Mononuclear cell (primary cell): ENCODE results near the gene TNNC2. TPM values are rescaled to one million over a fixed set of nuclear protein-coding genes. Genes with fewer than 3 reads are reported as not detected.
"Not testable (repeated sequence)": the region's sequence is repeated elsewhere in the genome, so short reads cannot be mapped to it uniquely, and the experiment has no call there.

ENCODE experiments used
- H3K27me3 ChIP-seq: 2 replicates; pipeline ENCODE4 v1.6.0; 2011; ENCODE audit warnings: low read length, control low read depth; ENCODE audit not compliant: insufficient read depth
- H3K4me1 ChIP-seq: 2 replicates; pipeline ENCODE4 v1.5.1; 2011; ENCODE audit warnings: mild to moderate bottlenecking, low read length, control low read depth; ENCODE audit not compliant: insufficient read depth
- H3K4me3 ChIP-seq: 2 replicates; pipeline ENCODE4 v1.5.1; 2011; ENCODE audit warnings: mild to moderate bottlenecking, low read length, moderate library complexity
- H3K9me3 ChIP-seq: 2 replicates; pipeline ENCODE4 v1.5.1; 2011; ENCODE audit warnings: low read depth, mild to moderate bottlenecking, control low read depth, low read length
- total RNA-seq: library from RNA; depleted of rRNA; stranded (reverse); fragments of >200 nt; gene quantifications from one replicate; pipeline ENCODE4 v1.2.3, GENCODE V29; 2012

TNNC2 gene
- total RNA-seq, 1 donor = 0.73 TPM

DNA sequence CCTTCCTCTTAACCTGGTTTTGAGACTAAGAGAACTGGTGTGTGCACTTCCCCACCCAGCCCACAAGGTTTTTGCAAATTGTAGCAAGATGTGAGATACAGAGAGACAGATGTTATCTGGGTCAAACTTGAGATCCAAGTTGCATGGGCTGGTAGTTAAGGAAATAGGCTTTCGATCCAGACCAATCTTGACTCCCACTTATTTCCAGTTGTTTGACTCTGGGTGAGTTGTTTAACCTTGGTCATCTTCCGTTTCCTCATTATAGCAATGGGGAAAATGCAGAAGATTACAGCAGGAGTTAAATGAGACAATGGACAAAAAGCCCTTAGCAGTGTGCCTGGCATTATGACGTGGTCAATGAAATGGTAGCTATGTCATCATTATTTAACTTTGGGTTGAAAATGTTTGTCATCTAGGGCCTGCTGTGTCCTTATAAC lies 8.2 kb upstream of the TNNC2 start:
- Histone ChIP-seq H3K4me3 (no peak overlapping the region), H3K9me3 (no peaks in the 10 kb centered on the region), H3K4me1 (peaks cover 43% of the 10 kb centered on the region), H3K27me3 (no peaks in the 10 kb centered on the region)

DNA sequence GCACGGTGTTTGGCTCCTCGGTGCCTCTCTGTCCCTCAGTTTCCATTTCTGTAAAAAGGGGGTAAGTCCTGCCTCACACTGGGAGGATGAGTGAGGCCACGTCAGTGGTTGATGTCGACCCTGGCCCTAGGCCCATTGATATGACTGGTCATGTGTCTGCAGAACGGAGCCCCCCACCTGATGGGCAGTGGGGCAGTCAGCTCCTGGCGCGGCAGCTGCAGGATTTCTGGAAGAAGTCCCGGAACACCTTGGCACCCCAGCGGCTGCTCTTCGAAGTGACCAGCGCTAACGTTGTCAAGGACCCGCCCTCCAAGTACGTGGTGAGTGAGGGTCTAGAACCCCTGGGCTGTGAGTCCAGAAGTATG lies 7.7 kb upstream of the TNNC2 start:
- Histone ChIP-seq H3K4me1 (peaks cover 43% of the 10 kb centered on the region), H3K4me3 (no peak overlapping the region), H3K9me3 (no peaks in the 10 kb centered on the region), H3K27me3 (no peaks in the 10 kb centered on the region)

DNA sequence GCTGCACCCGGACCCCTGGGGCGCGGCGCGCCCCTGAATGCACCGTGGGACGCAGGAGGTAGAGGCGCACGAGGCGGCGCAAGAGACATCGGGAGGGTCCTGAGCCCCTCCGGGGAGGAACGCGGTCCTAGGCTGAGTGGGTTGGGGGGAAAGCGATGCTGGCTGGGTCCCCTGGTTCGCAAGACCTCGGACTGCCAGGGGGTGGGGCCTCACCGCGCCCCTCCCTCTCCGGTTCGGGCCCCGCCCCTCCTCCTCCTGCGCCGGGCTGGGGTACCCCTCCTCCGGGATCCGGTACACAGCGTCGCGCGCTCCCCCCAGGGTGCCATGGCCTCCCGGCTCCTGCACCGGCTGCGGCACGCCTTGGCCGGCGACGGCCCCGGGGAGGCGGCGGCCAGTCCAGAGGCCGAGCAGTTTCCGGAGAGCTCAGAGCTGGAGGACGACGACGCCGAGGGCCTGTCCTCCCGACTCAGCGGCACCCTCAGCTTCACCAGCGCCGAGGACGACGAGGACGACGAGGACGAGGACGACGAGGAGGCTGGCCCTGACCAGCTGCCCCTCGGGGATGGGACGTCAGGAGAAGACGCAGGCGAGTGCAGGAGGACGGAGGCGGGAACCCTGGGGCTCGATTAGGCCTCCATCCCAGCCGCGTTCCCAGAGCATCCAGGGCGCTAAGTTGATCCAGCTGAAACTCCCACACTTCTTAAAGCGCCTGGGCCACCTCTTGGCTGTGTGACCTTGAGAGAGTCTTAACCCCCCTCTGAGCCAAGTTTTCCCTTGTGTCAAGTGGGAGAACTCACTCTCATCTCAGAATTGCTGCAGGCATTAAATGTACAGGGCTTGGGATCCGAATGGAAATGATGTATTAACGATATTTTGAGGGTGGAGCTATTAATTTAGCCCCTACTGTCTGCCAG lies 7.0 kb upstream of the TNNC2 start:
- H3K4me1 ChIP-seq = peaks cover 43% of the 10 kb centered on the region
- H3K27me3 ChIP-seq = no peaks in the 10 kb centered on the region
- no peaks in the 10 kb centered on the region for H3K9me3 ChIP-seq
- peak overlapping the region; percentile 51 for H3K4me3 ChIP-seq

DNA sequence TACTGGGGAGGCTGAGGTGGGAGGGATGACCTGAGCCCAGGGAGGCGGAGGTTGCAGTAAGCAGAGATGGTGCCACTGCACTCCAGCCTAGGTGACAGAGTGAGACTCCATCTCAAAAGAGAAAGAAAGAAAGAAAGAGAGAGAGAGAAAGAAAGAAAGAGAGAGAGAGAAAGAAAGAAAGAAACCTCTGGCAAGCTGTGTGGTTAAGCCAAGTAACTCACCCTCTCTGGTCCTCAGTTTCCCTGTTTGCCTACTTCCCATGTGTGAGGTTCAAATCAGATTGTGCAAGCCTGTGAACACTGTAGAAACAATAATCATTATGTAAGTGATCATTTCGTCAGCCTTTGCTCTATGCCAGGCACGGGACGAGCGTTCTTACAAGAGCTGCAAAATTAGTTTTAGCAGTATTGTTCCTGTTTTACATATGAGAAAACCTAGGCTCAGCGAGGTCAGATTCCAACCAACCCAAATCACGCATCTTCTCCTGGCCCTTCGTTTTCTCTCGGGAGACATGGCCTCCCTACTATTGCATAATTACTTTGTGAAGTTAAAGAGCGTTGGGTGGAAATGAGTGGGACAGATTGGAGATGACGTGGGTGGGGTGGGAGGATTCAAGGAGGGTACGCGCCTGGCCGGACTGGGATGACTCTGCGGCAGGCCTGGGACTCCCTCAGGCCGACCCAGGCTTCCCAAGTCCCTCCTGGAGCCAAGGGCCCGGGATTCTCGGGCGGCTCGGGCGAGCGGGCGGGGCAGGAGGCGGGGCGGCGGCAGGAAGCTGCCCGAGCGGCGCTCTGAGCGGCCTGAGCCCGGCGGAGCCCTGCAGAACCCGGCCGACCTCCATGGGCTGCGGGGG lies 6.1 kb upstream of the TNNC2 start, which contains the start of gene SNX21:
Gene SNX21 (plus strand): TSS at position 770 of the 853 bp plus-strand sequence. CDS start 121 bp downstream, outside the sequence.
- Histone ChIP-seq H3K4me3 (peak within 1 kb of the TSS; percentile 51), H3K4me1 (peaks cover 43% of the 10 kb centered on the region), H3K27me3 (no peaks in the 10 kb centered on the region), H3K9me3 (no peaks in the 10 kb centered on the region)

DNA sequence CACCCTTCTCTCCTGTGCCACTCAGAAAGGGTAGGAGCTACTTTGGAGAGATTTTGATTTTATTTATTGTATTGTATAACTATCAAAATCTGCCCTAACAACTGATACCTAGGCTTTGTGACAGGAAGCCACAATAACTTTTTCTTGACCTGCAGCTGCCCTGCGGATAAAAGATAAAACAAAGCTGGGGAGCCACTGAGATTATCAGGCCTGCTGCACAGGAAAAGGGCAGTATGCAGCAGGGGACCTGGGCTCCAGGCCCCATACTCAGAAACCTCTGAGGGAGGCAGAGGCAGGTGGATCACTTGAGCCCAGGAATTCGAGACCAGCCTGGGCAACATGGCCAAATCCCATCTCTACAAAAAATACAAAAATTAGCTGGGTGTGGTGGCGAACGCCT lies 5.5 kb upstream of the TNNC2 start:
- no peak overlapping the region for H3K4me3 ChIP-seq
- H3K9me3 ChIP-seq = no peaks in the 10 kb centered on the region
- H3K4me1 ChIP-seq = peaks cover 43% of the 10 kb centered on the region
- no peaks in the 10 kb centered on the region for H3K27me3 ChIP-seq

DNA sequence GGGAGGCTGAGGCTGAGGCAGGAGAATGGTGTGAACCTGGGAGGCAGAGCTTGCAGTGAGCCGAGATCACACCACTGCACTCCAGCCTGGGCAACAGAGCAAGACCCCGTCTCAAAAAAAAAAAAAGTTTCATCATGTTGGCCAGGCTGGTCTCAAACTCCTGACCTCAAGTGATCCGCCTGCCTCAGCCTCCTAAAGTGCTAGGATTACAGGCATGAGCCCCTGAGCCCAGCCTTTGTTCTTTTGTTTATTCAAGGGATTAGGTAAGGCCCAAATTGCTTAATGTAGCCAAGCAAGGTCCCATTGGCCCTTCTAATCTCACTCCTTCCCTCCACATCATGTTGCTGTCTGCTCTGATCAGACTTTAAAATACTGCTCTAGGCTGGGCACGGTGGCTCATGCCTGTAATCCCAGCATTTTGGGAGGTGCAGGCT lies 2.6 kb upstream of the TNNC2 start:
- not testable (repeated sequence) for H3K4me3 ChIP-seq, H3K9me3 ChIP-seq, H3K27me3 ChIP-seq
- H3K4me1 ChIP-seq = peaks cover 30% of the 10 kb centered on the region

DNA sequence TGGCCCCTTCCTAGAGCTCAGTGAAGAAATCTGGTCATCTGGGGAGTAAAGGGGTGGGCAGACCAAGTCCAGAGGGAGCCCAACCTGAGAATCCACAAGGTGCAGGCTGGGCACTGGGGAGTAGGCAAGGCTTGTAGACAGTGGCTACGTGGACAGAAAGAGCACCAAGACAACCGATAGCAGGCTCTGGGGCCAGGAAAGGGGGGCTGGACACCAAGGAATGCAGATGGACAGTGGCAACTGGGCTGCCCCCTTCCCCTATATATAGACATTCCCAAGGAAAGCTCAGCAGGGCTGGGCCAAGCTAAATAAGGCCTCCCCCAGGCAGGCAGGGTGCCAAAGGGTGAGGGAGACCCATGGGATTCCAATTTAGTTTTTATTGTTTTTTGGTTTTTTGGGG lies 1.5 kb upstream of the TNNC2 start:
- H3K27me3 ChIP-seq = peaks cover 6% of the 10 kb centered on the region
- no peak overlapping the region for H3K4me3 ChIP-seq
- H3K9me3 ChIP-seq = no peaks in the 10 kb centered on the region
- H3K4me1 ChIP-seq = peaks cover 31% of the 10 kb centered on the region

DNA sequence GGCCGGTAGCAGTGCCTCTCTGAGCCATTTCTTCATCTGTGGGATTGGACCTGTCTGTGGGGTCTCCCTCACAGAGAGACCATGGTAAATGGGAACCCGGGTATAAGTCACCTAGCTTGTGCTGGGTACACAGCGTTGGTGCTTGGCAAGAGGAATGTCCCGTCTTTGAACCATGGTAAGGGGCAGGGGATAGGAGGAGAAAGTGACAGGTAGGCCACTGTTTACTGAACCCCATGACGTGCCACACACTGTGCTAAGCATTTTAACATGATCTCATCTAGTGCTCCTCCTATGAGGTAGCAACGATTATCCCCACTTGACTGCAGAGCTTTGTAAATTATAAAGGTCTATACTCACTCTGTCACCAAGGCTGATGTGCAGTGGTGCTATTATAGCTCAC lies 600 bp upstream of the TNNC2 start:
- no peak overlapping the region for H3K4me3 ChIP-seq
- H3K4me1 ChIP-seq = peaks cover 33% of the 10 kb centered on the region
- no peaks in the 10 kb centered on the region for H3K9me3 ChIP-seq
- H3K27me3 ChIP-seq = peaks cover 15% of the 10 kb centered on the region

DNA sequence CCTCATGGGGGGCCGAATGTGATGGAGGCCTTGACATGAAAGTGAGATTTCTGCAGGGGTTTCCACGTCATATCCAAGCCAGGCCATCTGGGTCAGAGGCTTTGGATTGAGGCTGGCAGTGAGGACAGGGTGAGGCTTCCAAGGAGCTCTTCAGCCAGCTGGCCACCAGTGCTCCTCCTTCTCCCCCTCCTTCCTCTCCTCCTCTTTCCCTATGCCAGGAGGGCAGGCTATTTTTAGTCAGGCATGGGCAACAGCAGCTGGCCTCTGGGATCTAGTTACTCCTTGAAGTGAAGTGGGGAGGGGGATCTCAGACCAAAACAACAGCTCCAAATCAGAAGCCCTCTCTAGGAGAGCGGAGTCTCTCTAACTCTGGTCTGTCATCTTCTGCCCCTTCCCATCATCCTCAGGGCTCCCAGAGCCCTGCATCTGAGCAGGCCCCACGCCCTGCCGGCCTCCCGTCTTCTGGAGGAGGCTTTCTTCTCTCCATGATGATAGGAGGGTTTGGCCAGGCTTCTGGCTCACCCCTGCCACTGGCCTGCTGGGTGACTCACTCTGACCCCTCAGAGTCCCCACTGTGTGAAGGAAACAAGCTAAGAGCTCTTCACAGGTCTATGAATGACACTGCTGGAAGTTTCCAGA lies 612 bp downstream of the TNNC2 start:
- no peak overlapping the region for H3K4me3 ChIP-seq
- H3K9me3 ChIP-seq = no peaks in the 10 kb centered on the region
- H3K27me3 ChIP-seq = peaks cover 19% of the 10 kb centered on the region
- peaks cover 24% of the 10 kb centered on the region for H3K4me1 ChIP-seq

DNA sequence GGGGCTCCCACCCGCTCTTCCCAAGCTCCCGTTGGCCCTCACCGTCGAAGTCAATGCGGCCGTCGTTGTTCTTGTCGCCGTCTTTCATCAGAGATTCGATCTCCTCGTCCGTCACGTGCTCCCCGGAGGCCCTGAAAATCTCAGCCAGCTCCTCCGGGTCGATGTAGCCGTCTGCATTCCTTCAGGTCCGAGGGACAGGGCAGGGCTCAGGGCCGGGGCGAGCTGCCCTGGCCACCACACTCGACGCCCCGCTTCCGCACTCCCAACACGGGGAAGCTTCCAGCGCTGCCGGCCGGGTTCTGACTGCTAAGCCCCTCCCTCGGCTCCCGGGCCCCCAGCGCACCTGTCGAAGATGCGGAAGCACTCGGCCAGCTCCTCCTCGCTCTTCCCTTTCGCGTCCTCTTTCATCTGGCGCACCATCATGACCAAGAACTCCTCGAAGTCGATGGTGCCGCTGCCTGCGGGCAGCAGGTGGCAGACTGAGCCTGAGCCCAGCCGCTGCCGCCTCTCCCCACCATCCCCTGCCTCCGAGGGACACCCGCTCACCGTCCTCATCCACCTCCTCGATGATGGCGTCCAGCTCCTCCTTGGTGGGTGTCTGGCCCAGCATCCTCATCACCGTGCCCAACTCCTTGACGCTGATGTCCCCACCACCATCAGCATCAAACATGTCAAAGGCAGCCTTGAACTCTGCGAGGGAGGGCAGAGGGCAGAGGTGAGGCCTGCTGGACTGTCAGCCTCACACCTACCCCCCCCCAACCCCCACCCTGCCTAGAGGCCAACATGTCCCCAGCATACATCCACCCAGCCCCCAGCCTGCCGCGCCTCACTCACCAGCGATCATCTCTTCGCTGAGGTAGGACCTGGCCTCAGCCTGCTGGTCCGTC lies 2.9 kb downstream of the TNNC2 start:
- Histone ChIP-seq H3K27me3 (peaks cover 19% of the 10 kb centered on the region), H3K4me1 (peaks cover 27% of the 10 kb centered on the region), H3K9me3 (no peaks in the 10 kb centered on the region), H3K4me3 (no peak overlapping the region)

DNA sequence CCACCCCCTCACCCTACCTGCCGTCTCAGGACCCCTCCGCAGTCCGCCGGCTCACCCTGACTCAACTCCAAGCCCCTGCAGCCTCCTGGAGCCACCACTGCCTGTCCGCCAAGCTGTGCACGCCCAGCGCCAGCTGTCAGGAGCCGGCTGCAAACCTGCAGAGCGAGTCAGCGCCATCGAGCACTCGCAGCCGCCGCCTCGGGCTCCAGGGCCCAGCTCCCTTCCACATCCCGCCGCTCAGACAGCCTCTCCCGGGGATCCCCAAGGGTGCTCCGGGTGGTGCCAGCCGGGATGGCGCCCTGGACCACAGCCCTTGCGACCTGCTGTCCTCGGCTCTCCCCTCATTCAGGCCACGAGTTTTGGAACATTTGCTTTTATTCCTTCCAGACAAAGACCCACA lies 4.3 kb downstream of the TNNC2 start:
- H3K27me3 ChIP-seq = peaks cover 19% of the 10 kb centered on the region
- H3K9me3 ChIP-seq = no peaks in the 10 kb centered on the region
- H3K4me3 ChIP-seq = no peak overlapping the region
- H3K4me1 ChIP-seq = peaks cover 27% of the 10 kb centered on the region

DNA sequence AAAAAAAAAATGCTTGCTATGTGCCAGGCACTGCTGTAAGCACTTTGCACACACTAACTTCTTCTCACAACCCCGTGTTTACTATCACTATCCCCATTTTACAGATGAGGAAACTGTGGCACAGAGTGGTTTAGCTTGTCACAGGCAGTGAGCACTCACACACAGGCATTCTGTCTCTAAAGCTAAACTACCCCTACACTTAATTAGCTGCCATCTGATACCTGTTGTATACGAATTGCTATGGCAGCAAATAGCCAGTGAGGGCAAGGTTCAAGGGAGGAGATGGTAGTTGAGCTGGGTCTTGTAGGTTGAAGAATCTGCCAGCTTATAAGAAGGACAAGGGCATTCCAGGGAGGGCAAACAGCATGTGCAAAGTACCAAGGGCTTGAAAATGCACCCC lies 5.2 kb downstream of the TNNC2 start:
- peaks cover 27% of the 10 kb centered on the region for H3K4me1 ChIP-seq
- no peak overlapping the region for H3K4me3 ChIP-seq
- H3K9me3 ChIP-seq = no peaks in the 10 kb centered on the region
- peaks cover 19% of the 10 kb centered on the region for H3K27me3 ChIP-seq

DNA sequence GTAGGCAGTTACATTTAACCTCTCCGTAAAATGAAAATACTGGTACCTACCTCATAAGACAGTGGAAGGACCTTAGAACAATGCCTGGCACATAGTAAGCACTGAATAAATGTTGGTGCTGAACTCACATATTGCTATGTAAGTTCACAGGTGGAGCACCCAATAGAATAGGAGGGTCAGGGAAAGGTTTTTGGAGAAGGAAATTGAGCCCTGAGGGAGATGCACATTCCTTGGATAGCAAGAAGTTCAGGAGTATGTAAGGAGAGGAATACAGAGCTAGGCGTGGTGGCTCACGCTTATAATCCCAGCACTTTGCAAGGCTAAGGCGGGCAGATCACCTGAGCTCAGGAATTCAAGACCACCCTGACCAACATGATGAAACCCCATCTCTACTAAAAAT lies 7.6 kb downstream of the TNNC2 start:
- H3K27me3 ChIP-seq = peaks cover 19% of the 10 kb centered on the region

DNA sequence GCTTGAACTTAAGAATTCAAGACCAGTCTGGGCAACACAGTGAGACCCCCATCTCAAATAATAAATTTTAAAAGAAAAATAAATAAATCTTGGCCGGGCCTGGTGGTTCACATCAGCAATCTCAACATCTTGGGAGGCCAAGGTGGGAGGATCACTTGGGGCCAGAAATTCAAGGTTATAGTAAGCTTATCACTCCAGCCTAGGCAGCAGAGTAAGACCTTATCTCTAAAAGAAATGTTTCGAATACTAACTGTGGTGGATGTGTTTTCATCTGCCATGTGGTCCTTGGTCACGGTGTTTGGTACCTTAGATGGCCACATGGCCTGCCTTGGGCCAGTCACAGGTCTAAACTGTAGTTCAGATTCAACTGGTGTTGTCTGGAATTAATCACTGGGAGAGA lies 8.9 kb downstream of the TNNC2 start:
- peaks cover 9% of the 10 kb centered on the region for H3K27me3 ChIP-seq
- no peak overlapping the region for H3K4me3 ChIP-seq
- H3K9me3 ChIP-seq = no peaks in the 10 kb centered on the region
- peaks cover 20% of the 10 kb centered on the region for H3K4me1 ChIP-seq

More for the DNA sequence above, 7.6 kb downstream of the TNNC2 start:
- H3K4me1 ChIP-seq = peaks cover 27% of the 10 kb centered on the region
- H3K9me3 ChIP-seq = no peaks in the 10 kb centered on the region
- no peak overlapping the region for H3K4me3 ChIP-seq
